ENCODE results near the gene MRM2. TPM values are rescaled to one million over a fixed set of nuclear protein-coding genes. Genes with fewer than 3 reads are reported as not detected.

MRM2 gene
- total RNA-seq, 2 experiments from 2014 or later: 45.1 to 52.3 TPM

GRCh38 chr7:2193575-2194305 lies 48.3 kb downstream of the MRM2 start:
- Histone ChIP-seq H3K4me1 (ENCODE audit: insufficient read depth, low read length, poor library complexity, severe bottlenecking) (no peaks in the 10 kb centered on the region), H3K9me3 (ENCODE audit: low read length) (peaks cover 6% of the 10 kb centered on the region), H3K4me2 (ENCODE audit: low read length) (no peak overlapping the region), H3K27ac (ENCODE audit: low read depth, low read length, poor library complexity, severe bottlenecking) (no peak overlapping the region), H3K4me3 (ENCODE audit: low read depth, low read length, poor library complexity, severe bottlenecking) (no peak overlapping the region), H3K36me3 (ENCODE audit: insufficient read depth, low read length) (peaks cover 84% of the 10 kb centered on the region), H3K79me2 (ENCODE audit: insufficient read depth, low read depth, low read length) (no peaks in the 10 kb centered on the region), H3K9me2 (ENCODE audit: insufficient read depth, low read length) (no peaks in the 10 kb centered on the region), H2AFZ (ENCODE audit: low read length) (no peak overlapping the region), H4K20me1 (ENCODE audit: insufficient read depth, low read length) (no peaks in the 10 kb centered on the region)
- intact Hi-C loops (cut with micrococcal nuclease; ENCODE audit: unreplicated experiment): loop anchor here (5.0 kb wide), 1 partner anchor 91 kb away; no protein-coding TSS in a partner anchor
- CTCF ChIA-PET (ENCODE audit: unreplicated experiment): no interaction called here
- POLR2A ChIA-PET: no interaction called here
- TF ChIP-seq CTCF (conservative IDR thresholded peaks at IDR 0.05; ENCODE audit: low read length) (no peak), EZH2phosphoT487 (IDR thresholded peaks at IDR 0.05; ENCODE audit: borderline replicate concordance, low read depth, low read length) (no peak)
- no peak for DNase-seq (ENCODE audit: low spot score)
- no TSS peak for BruUV-seq (replicated peaks)

DNA sequence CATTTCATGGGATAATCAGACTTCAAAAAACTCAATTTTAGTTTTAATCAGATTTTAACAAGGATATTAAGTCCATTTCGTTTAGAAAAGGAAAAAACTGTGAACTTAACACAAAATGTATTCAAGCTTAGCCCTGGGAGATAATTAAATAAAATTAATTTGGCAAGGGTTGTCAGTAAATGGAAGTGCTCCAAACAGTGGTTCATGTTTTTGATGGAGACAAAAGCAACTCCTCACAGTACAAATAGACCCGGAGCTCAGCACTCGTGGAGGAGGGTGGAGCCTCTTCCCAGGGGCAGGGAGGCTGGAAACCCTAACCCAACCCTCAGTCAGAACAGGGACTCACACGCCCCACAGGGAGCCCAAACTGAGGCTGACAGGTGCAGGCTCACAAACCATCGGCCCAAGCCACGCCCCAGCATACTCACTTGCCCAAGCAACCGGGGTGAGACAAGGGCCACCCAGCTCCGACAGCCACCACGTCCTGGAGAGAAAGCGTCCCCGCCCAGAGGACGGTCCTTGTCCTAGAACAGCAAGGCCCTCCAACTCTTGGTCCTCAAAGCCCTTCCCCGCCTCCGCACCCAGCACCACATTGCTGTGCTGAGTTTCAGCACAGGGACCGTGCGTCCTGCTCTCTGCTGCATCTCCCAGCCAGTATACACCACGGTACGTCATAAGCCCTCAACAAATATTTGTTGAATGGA lies 49.0 kb downstream of the MRM2 start:
- DNase-seq (ENCODE audit: low spot score): no peak
- Histone ChIP-seq H3K9me3 (ENCODE audit: low read length) (peaks cover 13% of the 10 kb centered on the region), H3K4me3 (ENCODE audit: low read depth, low read length, poor library complexity, severe bottlenecking) (no peak overlapping the region), H3K4me2 (ENCODE audit: low read length) (no peak overlapping the region), H3K9me2 (ENCODE audit: insufficient read depth, low read length) (no peaks in the 10 kb centered on the region), H3K36me3 (ENCODE audit: insufficient read depth, low read length) (peaks cover 84% of the 10 kb centered on the region), H3K79me2 (ENCODE audit: insufficient read depth, low read depth, low read length) (no peaks in the 10 kb centered on the region), H3K27ac (ENCODE audit: low read depth, low read length, poor library complexity, severe bottlenecking) (no peak overlapping the region), H4K20me1 (ENCODE audit: insufficient read depth, low read length) (no peaks in the 10 kb centered on the region), H3K4me1 (ENCODE audit: insufficient read depth, low read length, poor library complexity, severe bottlenecking) (no peaks in the 10 kb centered on the region), H2AFZ (ENCODE audit: low read length) (no peak overlapping the region)
- intact Hi-C loops (cut with micrococcal nuclease; ENCODE audit: unreplicated experiment): loop anchor here (5.0 kb wide), 1 partner anchor 91 kb away; no protein-coding TSS in a partner anchor
- POLR2A ChIA-PET: no interaction called here
- CTCF ChIA-PET (ENCODE audit: unreplicated experiment): interaction anchor here (0.6 kb wide), 1 partner anchor 490 kb away, joined by 3 read pairs; no protein-coding TSS in a partner anchor
- TF ChIP-seq CTCF (conservative IDR thresholded peaks at IDR 0.05; ENCODE audit: low read length): no peak
- TF ChIP-seq EZH2phosphoT487 (IDR thresholded peaks at IDR 0.05; ENCODE audit: borderline replicate concordance, low read depth, low read length): no peak
- no TSS peak for BruUV-seq (replicated peaks)

Measured in OCI-LY7 (cell line).